DOHH2 (cell line): ENCODE measurements around the gene CFAP92.

Source experiments
- CTCF ChIP-seq: fragments of 200-600 bp; sonication (generic); IDR thresholded peaks from one replicate; pipeline ENCODE4 v1.5.1; 2014; ENCODE audit warnings: antibody characterized with exemption, mild to moderate bottlenecking, low read depth, low read length; ENCODE audit not compliant: poor library complexity, severe bottlenecking
- EZH2phosphoT487 ChIP-seq: fragments of 200-600 bp; sonication (generic); IDR thresholded peaks from 2 replicates; pipeline ENCODE4 v1.6.1; 2017; ENCODE audit warnings: borderline replicate concordance, mild to moderate bottlenecking, antibody characterized with exemption, low read length, moderate library complexity, mixed read lengths

GRCh38 chr3:128942161-128942952 lies 51.5 kb downstream of the CFAP92 start:
- TF ChIP-seq EZH2phosphoT487 (no peak), CTCF (no peak)
